ENCODE results near the gene BCO2. TPM values are rescaled to one million over a fixed set of nuclear protein-coding genes. Genes with fewer than 3 reads are reported as not detected.
"Not testable (repeated sequence)": the region's sequence is repeated elsewhere in the genome, so short reads cannot be mapped to it uniquely, and the experiment has no call there.

The BCO2 gene
- total RNA-seq, 1 donor from 2014 or later, result 96.6 TPM

- no peak for DNase-seq (ENCODE audit: low spot score)
- ATAC-seq, result no peak
These were observed 8.8 kb upstream of the BCO2 start for GRCh38 chr11:112166562-112166961.

GRCh38 chr11:112167145-112167544, 8.2 kb upstream of the BCO2 start, which contains the start of gene TEX12:
TSS of gene TEX12 (plus strand) at chr11:112167372. CDS start at chr11:112169269, 1,897 bp downstream.
- no peak for DNase-seq (ENCODE audit: low spot score)
- ATAC-seq, result no peak

GRCh38 chr11:112172362-112172994, 2.8 kb upstream of the BCO2 start:
- DNase-seq (ENCODE audit: low spot score), result no peak
- ATAC-seq, result no peak

- ATAC-seq, result peak; percentile 27
- no peak for DNase-seq (ENCODE audit: low spot score)
These were observed 2.2 kb upstream of the BCO2 start for GRCh38 chr11:112173152-112173551.

GRCh38 chr11:112175599-112175952, 264 bp downstream of the BCO2 start:
- ATAC-seq (peak; percentile 60), DNase-seq (ENCODE audit: low spot score) (no peak)

GRCh38 chr11:112176077-112176476, 765 bp downstream of the BCO2 start:
- ATAC-seq, result no peak

GRCh38 chr11:112177589-112177988, 2.3 kb downstream of the BCO2 start:
- peak; percentile 33 for ATAC-seq

More at GRCh38 chr11:112176077-112176476, 765 bp downstream of the BCO2 start:
- DNase-seq (ENCODE audit: low spot score), result no peak

GRCh38 chr11:112178428-112178827, 3.1 kb downstream of the BCO2 start:
- ATAC-seq, result no peak

More at GRCh38 chr11:112177589-112177988, 2.3 kb downstream of the BCO2 start:
- no peak for DNase-seq (ENCODE audit: low spot score)

GRCh38 chr11:112178936-112179335, 3.6 kb downstream of the BCO2 start:
- ATAC-seq (no peak), DNase-seq (ENCODE audit: low spot score) (no peak)

More at GRCh38 chr11:112178428-112178827, 3.1 kb downstream of the BCO2 start:
- no peak for DNase-seq (ENCODE audit: low spot score)

- ATAC-seq, result no peak
These were observed 4.3 kb downstream of the BCO2 start for GRCh38 chr11:112179601-112180000.

GRCh38 chr11:112182867-112183266, 7.6 kb downstream of the BCO2 start:
- ATAC-seq, result no peak

More at GRCh38 chr11:112179601-112180000, 4.3 kb downstream of the BCO2 start:
- DNase-seq (ENCODE audit: low spot score), result no peak

GRCh38 chr11:112185883-112186282, 10.6 kb downstream of the BCO2 start:
- peak; percentile 12 for ATAC-seq
- DNase-seq (ENCODE audit: low spot score), result no peak

More at GRCh38 chr11:112182867-112183266, 7.6 kb downstream of the BCO2 start:
- no peak for DNase-seq (ENCODE audit: low spot score)

- peak; percentile 13 for ATAC-seq
- no peak for DNase-seq (ENCODE audit: low spot score)
These were observed 11.0 kb downstream of the BCO2 start for GRCh38 chr11:112186304-112186703.

GRCh38 chr11:112195113-112195512, 19.8 kb downstream of the BCO2 start:
- peak; percentile 59 for DNase-seq (ENCODE audit: low spot score)
- ATAC-seq, result peak; percentile 81

- no peak for DNase-seq (ENCODE audit: low spot score)
- no peak for ATAC-seq
These were observed 20.6 kb downstream of the BCO2 start for GRCh38 chr11:112195951-112196351.

- DNase-seq (ENCODE audit: low spot score), result no peak
- ATAC-seq, result no peak
These were observed 21.3 kb downstream of the BCO2 start for GRCh38 chr11:112196519-112197087.

- DNase-seq (ENCODE audit: low spot score); ATAC-seq: not testable (repeated sequence)
These were observed 23.8 kb downstream of the BCO2 start for GRCh38 chr11:112199101-112199500.

- ATAC-seq (no peak), DNase-seq (ENCODE audit: low spot score) (no peak)
These were observed 24.9 kb downstream of the BCO2 start for GRCh38 chr11:112200252-112200651.

- DNase-seq (ENCODE audit: low spot score) (no peak), ATAC-seq (no peak)
These were observed 30.8 kb downstream of the BCO2 start for GRCh38 chr11:112206071-112206470.

GRCh38 chr11:112210890-112211289, 35.6 kb downstream of the BCO2 start:
- ATAC-seq, result peak; percentile 44
- no peak for DNase-seq (ENCODE audit: low spot score)

GRCh38 chr11:112211536-112211935, 36.2 kb downstream of the BCO2 start:
- ATAC-seq, result no peak
- no peak for DNase-seq (ENCODE audit: low spot score)

- DNase-seq (ENCODE audit: low spot score), result no peak
- no peak for ATAC-seq
These were observed 37.0 kb downstream of the BCO2 start for GRCh38 chr11:112212290-112212689.
